SK-N-SH (cell line): ENCODE measurements around the gene FAM149A. TPM values are rescaled to one million over a fixed set of nuclear protein-coding genes. Genes with fewer than 3 reads are reported as not detected.

Source experiments
- CTCF ChIA-PET: fragments of 300-600, 350-600 bp; formaldehyde crosslinking; extraction: SDS; loops from one replicate; lab custom pipeline; 2021; lab: Yijun Ruan, JAX
- POLR2A ChIA-PET: fragments of 350-600 bp; sonication (Branson Sonifier 250); formaldehyde crosslinking; extraction: SDS; loops from one replicate; lab custom pipeline; 2020; ENCODE audit warnings: antibody characterized with exemption, inconsistent platforms; lab: Yijun Ruan, JAX
- DNase-seq: peaks from one replicate; pipeline ENCODE4 v3.0.0; 2012
- H2AFZ ChIP-seq: fragments of 200-600 bp; sonication (generic); 2 replicates; pipeline ENCODE4 v1.8.1; 2016; ENCODE audit warnings: antibody characterized with exemption, mild to moderate bottlenecking, low read depth
- H3F3A ChIP-seq: fragments of 200-600 bp; sonication (generic); replicated peaks from 2 replicates; pipeline ENCODE3; 2016; ENCODE audit warnings: antibody characterized with exemption, mild to moderate bottlenecking; ENCODE audit not compliant: insufficient read depth
- H3K27ac ChIP-seq, 2 experiments: fragments of 200-500 bp in 1 of 2; fragments of 200-600 bp in 1 of 2; sonication (Bioruptor generic) in 1 of 2; sonication (generic), shearing (Covaris generic) in 1 of 2; 2 replicates each; pipeline versions ENCODE4 v1.5.1 to v1.6.1; 2014 to 2016; ENCODE audit warnings: low read depth in 2 of 2, inconsistent platforms in 1 of 2, low read length in 1 of 2, mild to moderate bottlenecking in 1 of 2, mixed read lengths in 1 of 2
- H3K27me3 ChIP-seq: fragments of 200-600 bp; sonication (generic), shearing (Covaris generic); 2 replicates; pipeline ENCODE4 v1.6.1; 2016; ENCODE audit warnings: mixed run types; ENCODE audit not compliant: insufficient read depth
- H3K36me3 ChIP-seq, 2 experiments: fragments of 200-500 bp in 1 of 2; fragments of 200-600 bp in 1 of 2; sonication (Bioruptor generic) in 1 of 2; sonication (generic) in 1 of 2; replicated peaks in 1 of 2; 2 replicates each; pipeline versions ENCODE3 to v1.5.1; 2014 to 2016; ENCODE audit warnings: low read length in 1 of 2, mild to moderate bottlenecking in 1 of 2; ENCODE audit not compliant: insufficient read depth in 2 of 2, control insufficient read depth in 1 of 2
- H3K4me1 ChIP-seq, 2 experiments: fragments of 200-500 bp in 1 of 2; fragments of 200-600 bp in 1 of 2; sonication (Bioruptor generic) in 1 of 2; sonication (generic), shearing (Covaris generic) in 1 of 2; 2 replicates each; pipeline versions ENCODE4 v1.5.1 to v1.6.1; 2014 to 2016; ENCODE audit warnings: low read depth in 1 of 2, low read length in 1 of 2, mixed run types in 1 of 2; ENCODE audit not compliant: insufficient read depth in 2 of 2, control insufficient read depth in 1 of 2
- H3K4me2 ChIP-seq: fragments of 200-600 bp; sonication (generic), shearing (Covaris generic); 2 replicates; pipeline ENCODE4 v1.6.1; 2017; ENCODE audit warnings: mixed run types
- H3K4me3 ChIP-seq, 2 experiments: fragments of 200-500 bp in 1 of 2; fragments of 200-600 bp in 1 of 2; sonication (Bioruptor generic) in 1 of 2; sonication (generic), shearing (Covaris generic) in 1 of 2; 2 replicates each; pipeline versions ENCODE4 v1.5.1 to v1.8.1; 2014 to 2016; ENCODE audit warnings: low read depth in 2 of 2, inconsistent platforms in 1 of 2, low read length in 1 of 2, mild to moderate bottlenecking in 1 of 2, mixed read lengths in 1 of 2, moderate library complexity in 1 of 2
- H3K79me2 ChIP-seq: fragments of 200-600 bp; sonication (generic); 2 replicates; pipeline ENCODE4 v1.8.1; 2017; ENCODE audit warnings: mild to moderate bottlenecking; ENCODE audit not compliant: insufficient read depth
- H3K9ac ChIP-seq: fragments of 200-600 bp; sonication (generic); 2 replicates; pipeline ENCODE4 v1.6.1; 2017; ENCODE audit warnings: mixed run types
- H3K9me2 ChIP-seq: fragments of 200-600 bp; sonication (generic); 2 replicates; pipeline ENCODE4 v1.6.1; 2017; ENCODE audit warnings: mixed run types
- H3K9me3 ChIP-seq: fragments of 200-600 bp; sonication (generic); 2 replicates; pipeline ENCODE4 v1.6.1; 2017; ENCODE audit warnings: mixed run types, mild to moderate bottlenecking, moderate library complexity
- H4K20me1 ChIP-seq: fragments of 200-600 bp; sonication (generic); 2 replicates; pipeline ENCODE4 v1.6.1; 2017; ENCODE audit warnings: mild to moderate bottlenecking, mixed run types; ENCODE audit not compliant: insufficient read depth
- FOSL2 ChIP-seq: IDR thresholded peaks from 2 replicates; pipeline ENCODE4 v1.4.0; 2012; ENCODE audit warnings: low read depth, mild to moderate bottlenecking, moderate library complexity, borderline replicate concordance
- FOXJ3 ChIP-seq: sonication (generic); formaldehyde crosslinking; IDR thresholded peaks from 2 replicates; pipeline ENCODE4 v1.5.1; 2020; ENCODE audit warnings: mild to moderate bottlenecking, missing genetic modification reagents
- FOXM1 ChIP-seq: IDR thresholded peaks from 2 replicates; pipeline ENCODE4 v1.4.0; 2012; ENCODE audit warnings: low read depth, mild to moderate bottlenecking
- GABPA ChIP-seq: IDR thresholded peaks from 2 replicates; pipeline ENCODE4 v1.4.0; 2012; ENCODE audit warnings: low read depth, mild to moderate bottlenecking
- IRF3 ChIP-seq: fragments of 150-350 bp; IDR thresholded peaks from 2 replicates; pipeline ENCODE4 v1.6.1; 2016; ENCODE audit warnings: mild to moderate bottlenecking, low read depth, low read length
- MEF2A ChIP-seq: IDR thresholded peaks from 2 replicates; pipeline ENCODE4 v1.4.0; 2012; ENCODE audit warnings: low read depth, borderline replicate concordance
- MXI1 ChIP-seq: IDR thresholded peaks from 2 replicates; pipeline ENCODE4 v1.6.1; 2012; ENCODE audit warnings: mild to moderate bottlenecking, low read depth, low read length, improper control_type of control experiment
- NFIC ChIP-seq: IDR thresholded peaks from 2 replicates; pipeline ENCODE4 v1.4.0; 2012; ENCODE audit warnings: borderline replicate concordance
- REST ChIP-seq: IDR thresholded peaks from 2 replicates; pipeline ENCODE4 v1.6.1; 2012; ENCODE audit warnings: mild to moderate bottlenecking, low read depth, low read length, moderate library complexity
- RXRA ChIP-seq: IDR thresholded peaks from 2 replicates; pipeline ENCODE4 v1.4.0; 2012; ENCODE audit warnings: low read depth, mild to moderate bottlenecking, borderline replicate concordance
- SIN3A ChIP-seq: IDR thresholded peaks from 2 replicates; pipeline ENCODE4 v1.6.1; 2012; ENCODE audit warnings: low read depth, mild to moderate bottlenecking, low read length, moderate library complexity, borderline replicate concordance
- WGBS: methylation state at CpG from one replicate; pipeline ENCODE4 v1.1.6; 2017; ENCODE audit warnings: low lambda C conversion rate; 5-methylcytosine and 5-hydroxymethylcytosine counted together
- polyA plus RNA-seq, 3 experiments: library from polyadenylated mRNA; depleted of rRNA; stranded (reverse); fragments of >200 nt; gene quantifications; 2 replicates each; pipeline ENCODE4 v1.2.3, GENCODE V29; 2012
- TF ChIP-seq, protein P1 (sequence below): IDR thresholded peaks from 2 replicates; pipeline ENCODE4; 2012

FAM149A gene
- polyA plus RNA-seq, 1 of the 3 experiments (the other 2 are of a cell fraction), result 0.38 TPM

GRCh38 chr4:186217733-186218293, 113.3 kb downstream of the FAM149A start (continued):
- TF ChIP-seq REST, result no peak

DNA sequence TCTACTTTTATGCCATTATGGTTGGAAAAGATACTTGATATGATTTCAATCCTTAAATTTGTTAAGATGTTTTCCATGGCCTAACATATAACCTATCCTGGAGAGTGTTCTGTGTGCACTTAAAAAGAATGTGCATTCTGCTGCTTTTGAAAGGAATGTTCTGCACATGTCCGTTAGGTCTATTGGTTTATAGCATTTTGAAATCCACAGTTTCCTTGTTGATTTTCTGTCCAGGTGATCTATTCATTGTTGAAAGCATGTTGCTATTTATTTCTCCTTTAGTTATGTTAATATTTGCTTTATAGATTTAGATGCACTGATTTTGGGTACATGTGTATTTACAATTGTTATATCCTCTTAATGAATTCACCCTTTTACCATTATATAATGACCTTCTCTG, 117.1 kb downstream of the FAM149A start:
- H3K27ac ChIP-seq, result no peak overlapping the region
- no peaks in the 10 kb centered on the region for H3K36me3 ChIP-seq
- H3F3A ChIP-seq, result no peaks in the 10 kb centered on the region
- CTCF ChIA-PET, result no interaction called here
- POLR2A ChIA-PET, result no interaction called here
- H3K4me3 ChIP-seq, result no peak overlapping the region
- H3K9ac ChIP-seq, result no peak overlapping the region
- no peak for DNase-seq
- no peaks in the 10 kb centered on the region for H3K27me3 ChIP-seq
- H3K9me2 ChIP-seq, result no peaks in the 10 kb centered on the region
- 43% methylated on average over 1 of the region's 1 CpG for WGBS
- TF ChIP-seq SIN3A, result no peak
- TF ChIP-seq, protein P1, sequence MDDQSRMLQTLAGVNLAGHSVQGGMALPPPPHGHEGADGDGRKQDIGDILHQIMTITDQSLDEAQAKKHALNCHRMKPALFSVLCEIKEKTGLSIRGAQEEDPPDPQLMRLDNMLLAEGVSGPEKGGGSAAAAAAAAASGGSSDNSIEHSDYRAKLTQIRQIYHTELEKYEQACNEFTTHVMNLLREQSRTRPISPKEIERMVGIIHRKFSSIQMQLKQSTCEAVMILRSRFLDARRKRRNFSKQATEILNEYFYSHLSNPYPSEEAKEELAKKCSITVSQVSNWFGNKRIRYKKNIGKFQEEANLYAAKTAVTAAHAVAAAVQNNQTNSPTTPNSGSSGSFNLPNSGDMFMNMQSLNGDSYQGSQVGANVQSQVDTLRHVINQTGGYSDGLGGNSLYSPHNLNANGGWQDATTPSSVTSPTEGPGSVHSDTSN, result no peak
- TF ChIP-seq GABPA, result no peak
- TF ChIP-seq REST, result no peak
- TF ChIP-seq IRF3, result no peak
- TF ChIP-seq MXI1, result no peak
- no peak for TF ChIP-seq RXRA
- no peak for TF ChIP-seq FOSL2
- no peak for TF ChIP-seq NFIC
- TF ChIP-seq FOXM1, result no peak
- TF ChIP-seq FOXJ3 (CRISPR knock-in tag), result no peak
- no peak for TF ChIP-seq MEF2A
- TF ChIP-seq, all 33 proteins: peak for 0
- H4K20me1 ChIP-seq, result no peaks in the 10 kb centered on the region
- no peak overlapping the region for H3K4me2 ChIP-seq
- H3K9me3 ChIP-seq, result no peaks in the 10 kb centered on the region
- no peaks in the 10 kb centered on the region for H3K79me2 ChIP-seq
- H2AFZ ChIP-seq, result no peak overlapping the region
- peaks cover 0 to 5% of the 10 kb centered on the region in 2 experiments; a peak in 2 of 4 replicates for H3K4me1 ChIP-seq
